ENCODE data around the gene SNAPC3. TPM values are rescaled to one million over a fixed set of nuclear protein-coding genes. Genes with fewer than 3 reads are reported as not detected.

Gene SNAPC3
- total and polyA plus RNA-seq, 2 of the 4 experiments (the other 2 are of a cell fraction): 22.0 to 31.0 TPM

DNA sequence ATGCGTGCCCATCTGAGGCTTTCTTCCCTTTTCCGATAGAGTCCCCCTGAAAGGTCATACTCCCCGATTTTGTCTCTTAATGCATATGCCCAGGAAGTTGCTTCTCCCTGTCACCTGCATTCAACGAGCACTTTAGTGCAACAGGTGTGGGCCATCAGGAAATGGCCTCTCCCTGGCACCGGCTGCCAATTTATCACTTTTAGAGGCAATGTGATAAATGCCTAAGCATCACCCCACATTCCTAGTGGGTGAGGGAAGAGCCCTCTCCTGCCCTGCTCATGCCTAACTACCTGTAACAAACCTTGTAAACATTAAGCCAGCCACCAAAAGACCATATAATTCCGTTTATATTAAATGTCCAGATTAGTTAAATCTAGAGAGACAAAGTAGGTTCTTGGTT, 1.1 kb upstream of the SNAPC3 start:
- 80% methylated on average over 3 of the region's 6 CpGs; no CpG with 5 or more reads in 1 of the 2 experiments for WGBS, 2 experiments (ENCODE audit: extremely low coverage in 2 of 2, insufficient read length in 1 of 2)
- Histone ChIP-seq H3K27me3 (ENCODE audit: control insufficient read depth, insufficient read depth, low read length) (no peaks in the 10 kb centered on the region), H3K4ac (ENCODE audit: low read depth, low read length) (no peak overlapping the region; the same call in 1 of the 2 replicates), H4K91ac (ENCODE audit: insufficient read depth, low read depth, low read length) (no peak overlapping the region), H2AFZ (replicated peaks; ENCODE audit: low read length, poor library complexity) (no peak overlapping the region), H2BK5ac (ENCODE audit: low read depth, low read length, poor library complexity, severe bottlenecking) (no peak overlapping the region), H4K20me1 (ENCODE audit: insufficient read depth, low read length) (peaks cover 14% of the 10 kb centered on the region; the same call in 1 of the 2 replicates), H3K4me1 (ENCODE audit: control insufficient read depth, insufficient read depth, low read length) (peaks cover 3% of the 10 kb centered on the region), H3K56ac (ENCODE audit: extremely low read depth, insufficient read depth, low read length) (no peak overlapping the region), H3K9me1 (ENCODE audit: insufficient read depth, low read length) (peaks cover 12% of the 10 kb centered on the region), H3K9me3 (ENCODE audit: control insufficient read depth, insufficient read depth, low read length) (no peaks in the 10 kb centered on the region), H3K18ac (ENCODE audit: low read depth, low read length) (no peak overlapping the region), H3K4me2 (ENCODE audit: low read depth, low read length) (no peak overlapping the region), H2BK20ac (ENCODE audit: low read depth, low read length) (no peak overlapping the region), H3K79me1 (ENCODE audit: low read depth in 1 of 2, low read length in 2 of 2) (peaks cover 15 to 30% of the 10 kb centered on the region in 2 experiments), H3K4me3 (ENCODE audit: insufficient read depth, low read depth, low read length) (no peak overlapping the region), H2AK5ac (ENCODE audit: low read depth, low read length) (peak overlapping the region; percentile 40; the same call in 1 of the 2 replicates), H3K36me3 (ENCODE audit: control insufficient read depth, insufficient read depth, low read length) (peaks cover 13% of the 10 kb centered on the region), H2AK9ac (replicated peaks; ENCODE audit: low read depth, low read length, poor library complexity) (no peak overlapping the region), H2BK120ac (ENCODE audit: low read depth, low read length) (no peak overlapping the region), H3K23ac (ENCODE audit: low read depth, low read length) (no peak overlapping the region; the same call in 1 of the 2 replicates), H3K14ac (replicated peaks; ENCODE audit: low read depth, low read length) (no peak overlapping the region), H3K9ac (ENCODE audit: low read depth, low read length) (no peak overlapping the region), H3K27ac (ENCODE audit: insufficient read depth, low read length) (no peak overlapping the region), H4K5ac (ENCODE audit: low read depth, low read length) (peak overlapping the region; percentile 97), H4K8ac (ENCODE audit: low read depth in 2 of 2, low read length in 2 of 2) (peak overlapping the region; percentile 97 to 98), H2BK15ac (ENCODE audit: low read depth, low read length) (0 out of 3 replicates have a peak overlapping the region, but pooled peaks have one; percentile 7)
- ChIA-PET POLR2A (ENCODE audit: unreplicated experiment) (interaction anchor here (0.8 kb wide), 1 partner anchor 144 kb away, joined by 3 read pairs; no protein-coding TSS in a partner anchor), CTCF (no interaction called here)
- BruUV-seq (replicated peaks): no TSS peak
- DNase-seq: no peak
- TF ChIP-seq RCOR1 (IDR thresholded peaks at IDR 0.05; ENCODE audit: insufficient replicate concordance, low read length): no peak
- TF ChIP-seq FOS (IDR thresholded peaks at IDR 0.05; ENCODE audit: low read depth, low read length): no peak
- TF ChIP-seq SMC3 (IDR thresholded peaks at IDR 0.05; ENCODE audit: low read depth, low read length): no peak
- no peak for TF ChIP-seq RFX5 (IDR thresholded peaks at IDR 0.05; ENCODE audit: low read depth, low read length)
- TF ChIP-seq, protein P1, sequence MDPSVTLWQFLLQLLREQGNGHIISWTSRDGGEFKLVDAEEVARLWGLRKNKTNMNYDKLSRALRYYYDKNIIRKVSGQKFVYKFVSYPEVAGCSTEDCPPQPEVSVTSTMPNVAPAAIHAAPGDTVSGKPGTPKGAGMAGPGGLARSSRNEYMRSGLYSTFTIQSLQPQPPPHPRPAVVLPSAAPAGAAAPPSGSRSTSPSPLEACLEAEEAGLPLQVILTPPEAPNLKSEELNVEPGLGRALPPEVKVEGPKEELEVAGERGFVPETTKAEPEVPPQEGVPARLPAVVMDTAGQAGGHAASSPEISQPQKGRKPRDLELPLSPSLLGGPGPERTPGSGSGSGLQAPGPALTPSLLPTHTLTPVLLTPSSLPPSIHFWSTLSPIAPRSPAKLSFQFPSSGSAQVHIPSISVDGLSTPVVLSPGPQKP (IDR thresholded peaks at IDR 0.05; ENCODE audit: borderline replicate concordance, low read depth, low read length): no peak
- TF ChIP-seq BHLHE40 (IDR thresholded peaks at IDR 0.05; ENCODE audit: low read depth, low read length): no peak
- no peak for ATAC-seq (ENCODE audit: low read depth)
- dilution Hi-C loops (cut with HindIII; ENCODE audit: low sequenced_read_pairs, unreplicated experiment) (no loop called here), intact Hi-C loops (cut with micrococcal nuclease) (no loop called here), in situ Hi-C loops (cut with MboI; ENCODE audit: low sequenced_read_pairs) (no loop called here)

All from IMR-90 (cell line).